GM12891 (cell line): ENCODE data around the gene ATRNL1.

Source experiments
- PAX5 ChIP-seq: IDR thresholded peaks from 2 replicates; pipeline ENCODE4 v1.6.1; 2011; ENCODE audit warnings: low read length, moderate library complexity, mild to moderate bottlenecking; ENCODE audit not compliant: insufficient read depth, severe bottlenecking
- POLR2A ChIP-seq: IDR thresholded peaks from 2 replicates; pipeline ENCODE4 v1.6.1; 2011; ENCODE audit warnings: low read depth, low read length, control low read depth
- POLR2AphosphoS5 ChIP-seq: IDR thresholded peaks from 2 replicates; pipeline ENCODE4 v1.6.1; 2011; ENCODE audit warnings: low read depth, low read length, control low read depth
- POU2F2 ChIP-seq: IDR thresholded peaks from 2 replicates; pipeline ENCODE4 v1.6.1; 2011; ENCODE audit warnings: low read depth, mild to moderate bottlenecking, control low read depth, low read length, moderate library complexity
- TAF1 ChIP-seq: IDR thresholded peaks from 2 replicates; pipeline ENCODE4 v1.6.1; 2011; ENCODE audit warnings: low read depth, low read length, control low read depth

DNA sequence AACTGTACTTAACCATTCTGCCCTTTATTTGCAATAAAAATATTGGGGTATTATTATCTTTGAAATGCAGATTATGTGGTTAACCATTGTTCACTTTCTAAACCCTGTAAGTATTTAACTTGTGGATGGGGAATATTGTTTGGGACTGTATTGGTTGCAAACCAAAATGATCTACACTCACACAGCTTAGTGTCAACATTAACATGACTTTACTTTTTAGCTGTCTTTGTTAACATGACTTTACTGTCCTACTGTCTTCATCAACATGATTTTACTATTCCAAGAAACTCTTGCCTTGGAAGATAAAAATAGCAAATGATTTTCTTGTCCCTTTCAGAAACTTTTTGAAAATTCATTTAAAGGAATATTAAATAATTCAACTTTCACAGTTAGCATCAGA is 708.3 kb downstream of the ATRNL1 start:
- no peak for TF ChIP-seq POLR2A
- no peak for TF ChIP-seq PAX5
- no peak for TF ChIP-seq POLR2AphosphoS5
- no peak for TF ChIP-seq TAF1
- TF ChIP-seq POU2F2, result no peak
